ENCODE measurements around the gene ZNF687.
"Not testable (repeated sequence)": the region's sequence is repeated elsewhere in the genome, so short reads cannot be mapped to it uniquely, and the experiment has no call there.

Gene ZNF687, protein sequence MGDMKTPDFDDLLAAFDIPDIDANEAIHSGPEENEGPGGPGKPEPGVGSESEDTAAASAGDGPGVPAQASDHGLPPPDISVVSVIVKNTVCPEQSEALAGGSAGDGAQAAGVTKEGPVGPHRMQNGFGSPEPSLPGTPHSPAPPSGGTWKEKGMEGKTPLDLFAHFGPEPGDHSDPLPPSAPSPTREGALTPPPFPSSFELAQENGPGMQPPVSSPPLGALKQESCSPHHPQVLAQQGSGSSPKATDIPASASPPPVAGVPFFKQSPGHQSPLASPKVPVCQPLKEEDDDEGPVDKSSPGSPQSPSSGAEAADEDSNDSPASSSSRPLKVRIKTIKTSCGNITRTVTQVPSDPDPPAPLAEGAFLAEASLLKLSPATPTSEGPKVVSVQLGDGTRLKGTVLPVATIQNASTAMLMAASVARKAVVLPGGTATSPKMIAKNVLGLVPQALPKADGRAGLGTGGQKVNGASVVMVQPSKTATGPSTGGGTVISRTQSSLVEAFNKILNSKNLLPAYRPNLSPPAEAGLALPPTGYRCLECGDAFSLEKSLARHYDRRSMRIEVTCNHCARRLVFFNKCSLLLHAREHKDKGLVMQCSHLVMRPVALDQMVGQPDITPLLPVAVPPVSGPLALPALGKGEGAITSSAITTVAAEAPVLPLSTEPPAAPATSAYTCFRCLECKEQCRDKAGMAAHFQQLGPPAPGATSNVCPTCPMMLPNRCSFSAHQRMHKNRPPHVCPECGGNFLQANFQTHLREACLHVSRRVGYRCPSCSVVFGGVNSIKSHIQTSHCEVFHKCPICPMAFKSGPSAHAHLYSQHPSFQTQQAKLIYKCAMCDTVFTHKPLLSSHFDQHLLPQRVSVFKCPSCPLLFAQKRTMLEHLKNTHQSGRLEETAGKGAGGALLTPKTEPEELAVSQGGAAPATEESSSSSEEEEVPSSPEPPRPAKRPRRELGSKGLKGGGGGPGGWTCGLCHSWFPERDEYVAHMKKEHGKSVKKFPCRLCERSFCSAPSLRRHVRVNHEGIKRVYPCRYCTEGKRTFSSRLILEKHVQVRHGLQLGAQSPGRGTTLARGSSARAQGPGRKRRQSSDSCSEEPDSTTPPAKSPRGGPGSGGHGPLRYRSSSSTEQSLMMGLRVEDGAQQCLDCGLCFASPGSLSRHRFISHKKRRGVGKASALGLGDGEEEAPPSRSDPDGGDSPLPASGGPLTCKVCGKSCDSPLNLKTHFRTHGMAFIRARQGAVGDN

DNA sequence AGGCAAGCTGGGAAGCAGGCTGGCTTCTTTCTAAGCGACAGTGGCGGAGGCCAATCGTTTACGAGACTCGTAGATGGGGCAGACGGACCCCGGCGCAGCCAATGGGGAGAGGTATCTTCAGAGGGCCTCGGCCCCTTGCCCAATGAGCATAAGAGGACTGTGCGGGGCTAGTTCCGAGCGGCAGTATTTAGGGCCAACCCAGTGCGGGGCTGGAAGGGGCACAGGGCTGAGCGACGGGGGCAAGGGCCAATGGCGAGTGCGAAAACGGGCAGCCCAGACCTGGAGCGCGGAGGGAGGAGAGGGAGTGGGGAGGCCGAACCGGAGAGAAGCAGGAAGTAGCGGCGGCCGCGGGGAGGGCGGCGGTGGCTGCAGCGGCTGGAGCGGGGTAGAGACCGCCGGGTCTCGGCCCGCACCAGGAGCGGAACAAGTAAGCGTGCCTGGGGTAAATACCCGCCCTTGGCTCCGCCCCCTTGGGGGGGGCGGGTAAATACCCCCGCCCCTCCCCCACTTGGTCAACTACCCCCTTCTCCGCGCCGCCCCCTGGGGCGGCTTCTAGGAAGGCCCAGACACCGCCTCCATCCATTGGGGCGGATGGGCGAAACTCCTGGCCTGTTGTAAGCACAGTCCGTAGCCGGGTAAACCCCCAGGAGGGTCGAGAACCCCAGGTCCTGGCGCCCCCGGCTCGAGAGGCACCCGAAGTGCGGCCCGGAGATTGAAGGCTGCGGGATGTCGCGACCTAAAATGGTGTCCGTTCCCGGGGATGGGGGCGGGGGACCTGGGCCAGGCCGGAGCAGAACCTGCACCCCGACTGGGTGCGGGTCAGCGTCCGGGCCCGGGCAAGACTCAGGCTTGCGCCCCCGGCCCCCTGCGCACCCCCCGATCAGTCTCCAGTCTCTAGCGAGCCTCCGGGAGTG lies at the start of gene ZNF687:
Gene ZNF687, plus strand, starts transcription at position 331 of the 914 bp plus-strand sequence. CDS start 3,993 bp downstream, outside the sequence.
- peak; percentile 100 for DNase-seq (ENCODE audit: low spot score)

DNA sequence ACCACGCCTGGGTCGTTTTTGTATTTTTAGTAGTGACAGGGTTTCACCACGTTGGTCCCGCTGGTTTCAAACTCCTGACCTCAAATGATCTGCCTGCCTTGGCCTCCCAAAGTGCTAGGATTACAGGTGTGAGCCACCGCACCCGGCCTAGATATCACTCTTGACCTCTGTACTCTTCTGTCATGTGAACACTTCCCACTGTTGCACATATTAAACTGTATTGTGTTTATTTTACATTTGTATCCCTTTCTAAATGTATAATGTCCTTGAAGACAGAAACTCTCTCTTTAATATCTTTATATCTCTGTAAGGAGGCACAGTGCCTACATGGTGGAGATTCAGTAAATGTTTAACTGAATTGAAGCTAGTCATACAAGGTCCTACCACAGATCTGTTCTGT lies 46.9 kb upstream of the ZNF687 start:
- DNase-seq (ENCODE audit: low spot score): no peak

DNA sequence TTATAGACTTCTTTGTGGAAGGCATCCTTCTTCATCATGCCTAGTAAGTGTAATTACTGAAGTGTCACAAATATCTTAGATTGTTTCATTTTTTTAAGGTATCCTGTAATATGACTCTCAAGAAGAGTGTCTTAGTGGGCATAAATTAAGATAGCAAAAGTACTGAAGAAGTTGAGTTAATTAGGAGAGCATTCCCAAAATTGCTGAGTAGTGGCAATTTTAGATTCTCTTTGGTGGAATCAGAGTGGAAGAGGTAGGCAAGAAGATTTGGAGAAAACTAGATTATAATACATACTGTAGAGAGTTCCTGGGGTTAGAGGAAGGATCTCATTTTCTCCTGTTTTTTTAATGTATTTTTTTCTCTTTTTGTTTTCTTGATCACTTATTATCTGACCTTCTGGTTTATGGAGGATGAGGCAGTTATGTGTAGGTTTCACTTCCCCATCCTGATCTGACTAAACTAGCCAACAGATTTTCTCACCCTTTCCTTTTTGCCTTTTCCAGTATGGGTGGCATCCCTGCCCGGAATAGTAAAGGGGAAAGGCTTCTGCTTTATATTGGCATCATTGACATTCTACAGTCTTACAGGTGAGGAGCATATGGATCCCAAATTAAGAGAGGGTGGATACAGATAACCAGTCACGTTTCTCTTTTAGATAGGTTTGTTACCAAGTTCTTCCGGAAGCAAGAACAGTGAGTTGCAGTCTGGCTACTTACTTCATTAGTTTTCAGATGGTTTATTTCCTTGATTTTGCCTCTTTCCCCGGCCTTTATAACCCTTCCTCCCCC lies 44.2 kb upstream of the ZNF687 start:
- DNase-seq (ENCODE audit: low spot score): no peak

DNA sequence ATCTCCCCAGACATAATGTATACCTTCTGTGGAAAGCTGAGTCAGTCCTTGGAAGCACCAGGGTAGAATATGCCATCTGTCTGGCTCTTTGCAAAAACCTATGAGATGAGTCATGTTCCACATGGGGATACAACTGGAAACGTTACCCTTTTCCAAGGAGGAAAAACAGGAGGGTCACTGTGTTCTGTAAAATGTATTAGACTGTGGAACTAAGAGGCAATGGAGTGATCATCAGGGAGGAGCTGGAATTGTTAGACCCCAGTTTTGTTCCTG lies 43.7 kb upstream of the ZNF687 start:
- no peak for DNase-seq (ENCODE audit: low spot score)

DNA sequence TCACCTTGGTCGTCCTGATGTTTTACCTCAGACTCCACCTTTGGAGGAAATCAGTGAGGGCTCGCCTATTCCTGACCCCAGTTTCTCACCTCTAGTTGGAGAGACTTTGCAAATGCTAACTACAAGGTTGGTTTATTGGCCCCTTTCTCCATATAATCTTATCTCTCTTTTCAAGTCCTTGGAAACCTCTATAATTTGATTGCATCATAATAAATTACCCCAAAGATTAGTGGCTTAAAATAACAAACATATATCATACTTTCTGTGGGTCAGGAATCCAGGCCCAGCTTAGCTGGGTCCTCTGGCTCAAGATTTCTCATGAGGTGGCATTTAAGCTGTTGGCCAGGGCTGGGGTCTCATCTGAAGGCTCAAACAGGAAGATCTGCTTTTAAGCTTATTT lies 39.7 kb upstream of the ZNF687 start:
- DNase-seq (ENCODE audit: low spot score): no peak

DNA sequence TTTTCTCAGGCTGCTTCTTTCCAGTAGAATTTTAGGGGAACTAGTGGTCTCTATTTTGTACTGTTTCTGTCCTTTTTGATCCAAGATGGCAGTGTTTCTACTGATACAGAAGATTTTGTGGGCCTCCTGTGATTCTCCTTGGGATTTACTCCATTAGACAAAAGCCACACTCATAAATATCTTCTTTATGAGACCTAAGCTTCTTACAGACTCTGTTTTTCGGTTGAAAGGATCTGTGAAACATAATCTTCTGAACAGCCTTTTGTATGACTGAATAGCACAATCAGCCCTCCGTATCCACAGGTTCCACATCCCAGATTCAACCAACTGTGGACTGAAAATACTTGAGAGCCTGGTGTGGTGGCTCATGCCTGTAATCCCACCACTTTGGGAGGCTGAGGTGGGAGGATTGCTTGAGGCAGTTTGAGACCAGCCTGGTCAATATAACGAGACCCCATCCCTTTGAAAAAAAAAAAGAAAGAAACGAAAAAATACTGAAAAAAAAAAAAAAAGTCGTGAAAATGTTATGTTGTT lies 38.3 kb upstream of the ZNF687 start:
- no peak for DNase-seq (ENCODE audit: low spot score)

DNA sequence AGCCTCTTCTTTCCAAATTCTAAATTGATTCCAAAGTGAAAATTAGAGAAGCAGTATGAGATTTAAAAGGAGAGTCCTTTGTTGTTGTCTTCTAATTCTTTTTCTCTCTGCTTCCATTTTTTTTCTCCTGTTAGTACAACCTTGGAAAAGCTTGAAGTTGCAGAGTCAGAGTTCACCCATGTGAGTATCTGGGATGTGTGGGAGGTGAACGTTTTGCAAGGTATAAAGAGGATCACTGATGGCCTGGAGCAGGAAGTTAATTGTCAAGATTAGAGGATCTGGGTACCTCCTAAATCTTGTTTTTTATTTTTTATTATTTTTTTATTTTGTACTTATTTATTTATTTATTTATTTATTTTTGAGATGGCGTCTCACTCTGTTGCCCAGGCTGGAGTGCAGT lies 35.3 kb upstream of the ZNF687 start:
- DNase-seq (ENCODE audit: low spot score): no peak

DNA sequence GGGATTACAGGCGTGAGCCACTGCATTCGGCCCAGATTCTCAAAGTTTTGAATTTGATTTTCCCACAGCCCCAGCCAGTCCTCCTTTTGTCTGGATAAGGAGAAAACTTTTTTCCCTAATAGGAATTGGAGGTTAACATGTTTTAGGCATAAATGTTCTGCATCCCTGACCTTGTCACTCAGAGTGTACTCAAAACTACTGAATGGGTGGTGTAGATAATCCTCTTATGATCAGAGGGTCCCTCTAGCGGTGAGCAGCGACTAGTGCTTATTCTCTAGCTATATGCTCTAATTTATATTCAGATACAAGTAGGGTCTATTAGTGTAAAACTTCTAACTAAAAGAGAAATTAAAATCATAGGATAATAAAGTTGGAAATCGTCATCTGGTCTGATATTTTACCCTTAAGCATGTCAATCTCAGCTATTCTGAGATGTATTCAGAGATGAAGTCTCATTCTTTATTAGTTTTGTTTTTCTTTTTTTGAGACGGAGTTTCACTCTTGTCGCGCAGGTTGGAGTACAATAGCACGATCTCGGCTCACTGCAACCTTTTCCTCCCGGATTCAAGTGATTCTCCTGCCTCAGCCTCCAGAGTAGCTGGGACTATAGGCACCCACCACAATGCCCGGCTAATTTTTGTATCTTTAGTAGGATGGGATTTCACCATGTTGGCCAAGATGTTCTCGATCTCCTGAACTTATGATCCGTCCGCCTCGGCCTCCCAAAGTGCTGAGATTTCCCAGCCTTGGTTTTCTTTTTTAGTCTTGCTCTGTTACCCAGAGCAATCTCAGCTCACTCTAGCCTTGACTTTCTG lies 30.2 kb upstream of the ZNF687 start:
- peak; percentile 76 for DNase-seq (ENCODE audit: low spot score)

DNA sequence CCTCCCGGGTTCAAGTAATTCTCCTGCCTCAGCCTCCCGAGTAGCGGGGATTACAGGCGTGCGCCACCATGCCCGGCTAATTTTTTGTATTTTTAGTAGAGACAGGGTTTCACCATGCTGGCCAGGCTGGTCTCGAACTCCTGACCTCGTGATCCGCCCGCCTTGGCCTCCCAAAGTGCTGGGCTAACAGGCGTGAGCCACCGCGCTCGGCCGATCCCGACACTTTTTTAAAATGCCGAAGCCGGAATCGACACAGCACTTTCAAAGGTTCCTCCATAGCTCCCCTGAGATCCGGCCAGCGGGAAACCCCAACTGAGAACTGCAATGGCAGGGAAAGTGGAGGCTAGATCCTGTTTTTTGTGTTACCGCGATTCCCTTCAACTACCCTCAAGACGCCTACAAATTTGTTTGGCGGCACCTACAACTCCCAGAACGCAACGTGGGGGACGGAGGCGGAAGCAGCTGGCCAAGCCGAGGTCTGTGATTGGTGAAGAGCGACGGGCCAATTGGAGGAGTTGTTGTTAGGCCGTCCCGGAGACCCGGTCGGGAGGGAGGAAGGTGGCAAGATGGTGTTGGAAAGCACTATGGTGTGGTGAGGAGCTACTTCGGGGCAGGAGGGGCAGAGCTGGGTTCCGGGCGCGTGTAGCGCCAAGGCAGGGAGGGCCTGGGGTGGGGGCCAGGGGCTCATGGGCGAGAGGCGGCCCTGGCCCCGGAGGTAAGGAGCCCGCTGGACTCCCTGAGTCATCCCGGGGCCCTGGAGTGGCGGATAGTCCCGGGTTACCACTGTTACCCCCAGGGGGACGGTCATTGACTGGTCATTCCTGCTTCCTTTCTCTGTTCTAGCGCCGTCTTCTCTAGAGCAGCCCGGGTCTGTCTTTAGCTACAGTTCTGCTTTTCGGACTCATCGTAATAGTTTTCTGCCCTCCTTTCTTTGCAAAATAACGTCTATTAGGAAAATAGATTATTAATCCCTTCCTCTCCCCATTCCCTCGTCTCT lies 27.6 kb upstream of the ZNF687 start, which contains the start of gene PSMD4:
Gene PSMD4, plus strand, starts transcription at position 518 of the 997 bp plus-strand sequence. Its CDS starts 49 bp downstream, at position 567.
- peak; percentile 96 for DNase-seq (ENCODE audit: low spot score)

DNA sequence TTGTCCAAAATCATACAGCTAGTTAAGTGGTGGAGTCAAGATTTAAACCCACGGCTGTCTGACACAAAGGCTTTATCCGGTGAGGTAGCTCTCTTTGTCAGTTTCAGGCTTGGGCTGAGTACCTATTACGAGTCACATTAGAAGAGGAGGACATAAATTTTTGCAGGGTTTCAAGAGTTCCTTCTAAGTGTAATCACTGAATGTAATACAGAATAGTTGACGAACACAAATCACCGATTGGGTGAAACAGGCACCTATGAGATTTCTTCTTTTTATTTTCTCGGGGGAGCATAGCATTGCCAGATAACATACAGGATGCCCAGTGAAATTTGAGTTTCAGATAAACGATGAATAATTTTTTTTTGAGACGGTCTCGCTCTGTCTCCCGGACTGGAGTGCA lies 26.7 kb upstream of the ZNF687 start:
- no peak for DNase-seq (ENCODE audit: low spot score)

DNA sequence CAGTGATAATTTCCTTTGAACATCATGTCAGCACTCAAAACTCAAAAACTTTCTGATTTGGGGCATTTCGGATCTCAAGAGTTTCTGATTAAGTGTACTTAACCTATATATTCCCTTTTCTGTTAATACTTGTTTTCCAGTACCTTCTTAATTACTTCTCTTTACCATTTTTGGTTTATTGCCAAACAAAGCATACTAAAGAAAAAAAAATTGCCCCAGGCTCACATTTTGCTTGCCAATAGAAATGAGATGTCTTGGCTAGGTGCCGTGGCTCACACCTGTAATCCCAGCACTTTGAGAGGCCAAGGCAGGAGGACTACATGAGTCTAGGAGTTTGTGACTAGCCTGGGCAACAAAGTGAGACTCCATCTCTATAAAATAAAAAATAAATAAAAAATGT lies 22.7 kb upstream of the ZNF687 start:
- no peak for DNase-seq (ENCODE audit: low spot score)

DNA sequence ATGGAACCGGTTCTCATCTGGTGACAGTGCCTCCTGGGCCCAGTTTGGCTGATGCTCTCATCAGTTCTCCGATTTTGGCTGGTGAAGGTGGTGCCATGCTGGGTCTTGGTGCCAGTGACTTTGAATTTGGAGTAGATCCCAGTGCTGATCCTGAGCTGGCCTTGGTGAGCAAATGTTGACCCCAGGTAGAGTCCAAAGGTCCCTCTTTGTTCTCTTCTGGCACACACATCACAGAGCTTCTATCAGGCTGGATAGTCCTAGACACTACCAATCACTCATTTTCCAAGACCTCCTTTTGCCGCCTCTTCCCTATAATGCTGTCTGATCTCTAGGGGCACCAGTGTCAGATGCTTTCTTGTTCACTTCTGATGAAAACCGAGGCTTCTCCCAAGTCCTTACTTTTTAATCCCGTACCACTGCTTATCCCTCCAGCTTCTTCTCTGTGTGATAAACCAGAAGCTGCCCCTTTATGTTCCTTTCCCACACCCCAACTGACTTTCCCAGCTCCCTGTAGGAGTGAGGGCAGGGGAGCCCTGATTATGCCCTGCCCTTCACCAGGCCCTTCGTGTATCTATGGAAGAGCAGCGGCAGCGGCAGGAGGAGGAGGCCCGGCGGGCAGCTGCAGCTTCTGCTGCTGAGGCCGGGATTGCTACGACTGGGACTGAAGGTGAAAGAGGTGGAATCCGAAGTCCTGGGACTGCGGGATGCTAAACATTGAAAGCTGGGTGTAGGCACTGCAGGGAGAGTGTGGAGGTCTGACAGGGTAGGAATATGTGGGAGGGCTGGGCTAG lies 16.5 kb upstream of the ZNF687 start:
- DNase-seq (ENCODE audit: low spot score): no peak

DNA sequence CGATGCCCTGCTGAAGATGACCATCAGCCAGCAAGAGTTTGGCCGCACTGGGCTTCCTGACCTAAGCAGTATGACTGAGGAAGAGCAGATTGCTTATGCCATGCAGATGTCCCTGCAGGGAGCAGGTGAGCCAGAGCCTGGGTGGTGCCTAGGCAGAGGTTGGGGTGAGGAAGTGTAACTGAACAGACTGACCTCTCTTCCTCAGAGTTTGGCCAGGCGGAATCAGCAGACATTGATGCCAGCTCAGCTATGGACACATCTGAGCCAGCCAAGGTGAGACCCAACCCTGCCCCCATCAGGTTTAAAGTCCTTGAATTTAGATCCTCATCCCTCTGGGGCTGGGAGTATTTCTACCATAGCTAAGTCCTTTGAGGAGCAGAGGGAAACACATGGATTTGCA lies 15.8 kb upstream of the ZNF687 start:
- no peak for DNase-seq (ENCODE audit: low spot score)

DNA sequence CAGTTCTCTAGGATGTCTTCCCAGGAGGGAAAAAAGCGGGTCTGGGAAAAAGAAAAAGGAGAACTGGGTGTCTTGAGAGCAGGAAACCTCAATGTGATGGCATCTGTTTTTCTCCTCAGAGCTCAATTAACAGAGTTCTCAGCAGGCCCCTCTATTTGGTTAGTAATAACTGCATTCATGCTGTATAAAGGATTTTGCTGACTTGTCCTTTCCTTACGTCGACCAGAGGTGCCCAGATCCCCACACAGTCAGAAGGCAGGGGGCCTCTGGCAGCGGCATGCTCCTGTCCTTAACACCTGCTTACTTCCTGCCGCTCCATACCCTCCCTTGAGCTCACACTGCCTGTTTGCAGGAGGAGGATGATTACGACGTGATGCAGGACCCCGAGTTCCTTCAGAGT lies 15.3 kb upstream of the ZNF687 start:
- no peak for DNase-seq (ENCODE audit: low spot score)

DNA sequence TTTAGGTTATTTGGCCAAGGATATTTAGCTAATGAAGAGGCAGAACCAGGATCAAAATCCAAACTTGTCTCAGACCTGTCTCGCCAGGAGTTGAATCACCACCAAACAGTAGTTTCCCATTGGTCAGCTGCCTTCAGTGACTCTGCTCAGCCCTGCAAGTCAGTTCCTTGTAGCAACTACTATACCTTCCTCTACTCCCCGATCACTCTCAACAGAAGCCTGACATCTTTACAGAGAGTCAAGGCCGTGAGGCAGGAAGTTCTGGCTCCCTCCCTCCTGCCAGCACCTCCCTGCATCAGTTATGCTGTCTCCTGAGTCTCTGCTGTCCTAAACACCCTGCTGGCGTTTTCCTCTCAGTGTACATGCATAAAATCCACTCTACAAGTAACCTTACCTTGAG lies 14.3 kb upstream of the ZNF687 start:
- DNase-seq (ENCODE audit: low spot score): no peak

DNA sequence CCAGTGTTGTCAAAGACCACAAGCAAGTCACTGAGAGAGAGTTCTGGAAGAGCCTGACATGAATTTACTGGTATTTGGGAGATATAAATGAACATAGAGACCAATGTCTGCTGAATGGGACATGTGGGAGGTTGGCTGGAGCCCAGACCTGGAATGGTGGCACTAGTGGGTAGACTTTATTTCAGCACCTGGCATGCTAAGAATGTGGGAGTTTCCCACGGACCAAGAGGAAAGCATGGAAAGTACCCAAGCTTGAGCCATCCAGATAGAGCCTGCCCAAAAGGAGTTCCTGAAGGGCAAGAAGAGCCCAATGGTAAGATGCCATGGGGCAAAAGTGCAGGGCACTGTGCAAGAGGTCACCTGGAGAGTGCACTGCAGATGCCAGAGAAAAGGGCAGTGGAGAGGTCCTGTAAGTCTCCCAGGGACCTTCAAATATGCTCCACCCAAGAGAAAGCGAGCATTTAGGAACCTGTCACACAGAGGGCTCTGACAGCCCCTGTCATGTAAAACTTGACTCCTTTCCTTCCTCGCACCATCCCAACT lies 8.1 kb upstream of the ZNF687 start:
- DNase-seq (ENCODE audit: low spot score): no peak

DNA sequence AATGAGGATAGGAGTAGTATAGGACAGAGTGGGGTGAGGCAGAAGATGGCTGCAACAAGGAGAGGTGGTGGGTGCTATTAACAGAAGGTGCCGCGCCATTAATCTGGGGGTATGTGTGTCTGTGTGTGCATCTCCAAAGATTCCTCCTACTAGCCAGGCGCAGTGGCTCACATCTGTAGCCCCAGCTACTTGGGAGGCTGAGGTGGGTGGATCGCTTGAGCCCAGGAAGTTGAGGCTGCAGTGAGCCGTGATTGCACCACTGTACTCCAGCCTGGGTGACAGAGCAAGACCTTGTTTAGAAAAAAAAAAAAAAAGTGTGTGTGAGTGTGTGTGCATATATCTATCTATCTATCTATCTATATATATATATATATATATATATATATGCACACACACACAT lies 6.8 kb upstream of the ZNF687 start:
- not testable (repeated sequence) for DNase-seq (ENCODE audit: low spot score)

Data from globus pallidus (tissue), 1 donor.